Endothelial cell of umbilical vein (primary cell): Measurements from ENCODE around the gene ZNF160. TPM values are rescaled to one million over a fixed set of nuclear protein-coding genes. Genes with fewer than 3 reads are reported as not detected.

ENCODE experiments used
- BruUV-seq: library from RNA; stranded (reverse); fragments of 400-500 nt; replicated peaks from 2 replicates; lab custom pipeline; 2021; lab: Mats Ljungman, UMichigan
- CTCF ChIA-PET: fragments of 300-600, 350-600 bp; sonication (Branson Sonifier 250); formaldehyde crosslinking; loops from one replicate; lab custom pipeline; 2021; ENCODE audit warnings: antibody characterized with exemption, inconsistent platforms; lab: Charles Lee
- POLR2A ChIA-PET: fragments of 300-600, 350-600 bp; sonication (Branson Sonifier 250); formaldehyde crosslinking; loops from one replicate; lab custom pipeline; 2021; ENCODE audit warnings: antibody characterized with exemption, inconsistent platforms; lab: Charles Lee
- DNase-seq: peaks from one replicate; pipeline ENCODE4 v3.0.0-alpha.2; 2011; ENCODE audit warnings: low read depth, low spot score
- FAIRE-seq: peaks from 2 replicates; lab custom pipeline; 2011; peaks lifted over from hg19 to GRCh38; lab: Jason Lieb, UNC
- H2AFZ ChIP-seq: 2 replicates; pipeline ENCODE4 v1.6.0; 2012; ENCODE audit warnings: low read depth, low read length, control low read depth, inconsistent platforms
- H3K27ac ChIP-seq: 2 replicates; pipeline ENCODE4 v1.5.1; 2011; ENCODE audit warnings: low read depth, mild to moderate bottlenecking, control low read depth, low read length, moderate library complexity; ENCODE audit not compliant: insufficient read depth
- H3K27me3 ChIP-seq, 2 experiments: 2 replicates each; pipeline versions ENCODE4 v1.6.0 to v1.6.1; 2011; ENCODE audit warnings: low read length in 2 of 2, mixed read lengths in 1 of 2; ENCODE audit not compliant: control insufficient read depth in 2 of 2, insufficient read depth in 2 of 2
- H3K36me3 ChIP-seq, 2 experiments: 2 replicates in 1 of 2; 3 replicates in 1 of 2; pipeline ENCODE4 v1.5.1; 2011; ENCODE audit warnings: low read length in 2 of 2, mild to moderate bottlenecking in 1 of 2, moderate library complexity in 1 of 2; ENCODE audit not compliant: control insufficient read depth in 2 of 2, insufficient read depth in 2 of 2; ENCODE audit errors: extremely low read depth in 1 of 2
- H3K4me1 ChIP-seq: 3 replicates; pipeline ENCODE4 v1.5.1; 2011; ENCODE audit warnings: mild to moderate bottlenecking, low read length; ENCODE audit not compliant: control insufficient read depth, insufficient read depth; ENCODE audit errors: extremely low read depth
- H3K4me2 ChIP-seq: 2 replicates; pipeline ENCODE4 v1.6.1; 2011; ENCODE audit warnings: low read length, control low read depth, mixed read lengths; ENCODE audit not compliant: insufficient read depth
- H3K4me3 ChIP-seq, 3 experiments: fragments of 200-600 bp in 1 of 3; sonication (generic), shearing (Covaris generic) in 1 of 3; replicated peaks in 1 of 3; 2 replicates each; pipeline ENCODE4 v1.5.1; 2011 to 2016; ENCODE audit warnings: control low read depth in 3 of 3, low read length in 3 of 3, mild to moderate bottlenecking in 2 of 3, inconsistent platforms in 1 of 3, low read depth in 1 of 3, moderate library complexity in 1 of 3; ENCODE audit not compliant: insufficient read depth in 1 of 3
- H3K79me2 ChIP-seq: 2 replicates; pipeline ENCODE4 v1.6.0; 2012; ENCODE audit warnings: low read length, inconsistent platforms; ENCODE audit not compliant: control insufficient read depth, insufficient read depth
- H3K9ac ChIP-seq: replicated peaks from 2 replicates; pipeline ENCODE3; 2011; ENCODE audit warnings: low read length, control low read depth; ENCODE audit not compliant: insufficient read depth; ENCODE audit errors: extremely low read depth
- H3K9me1 ChIP-seq: replicated peaks from 3 replicates; pipeline ENCODE4 v1.6.0; 2011; ENCODE audit warnings: mild to moderate bottlenecking, low read length; ENCODE audit not compliant: control insufficient read depth, insufficient read depth; ENCODE audit errors: extremely low read depth
- H3K9me3 ChIP-seq: replicated peaks from 2 replicates; pipeline ENCODE4 v1.5.1; 2012; ENCODE audit warnings: low read length, inconsistent platforms; ENCODE audit not compliant: control insufficient read depth, insufficient read depth
- H4K20me1 ChIP-seq: replicated peaks from 2 replicates; pipeline ENCODE3; 2011; ENCODE audit warnings: mild to moderate bottlenecking, low read length; ENCODE audit not compliant: control insufficient read depth, insufficient read depth; ENCODE audit errors: extremely low read depth
- CTCF ChIP-seq, 2 donors: IDR thresholded peaks; 1 replicate in 1 of 2; 2 replicates in 1 of 2; pipeline ENCODE4 v1.5.1; 2011; ENCODE audit warnings: low read length in 2 of 2, mild to moderate bottlenecking in 2 of 2, moderate library complexity in 2 of 2, control low read depth in 1 of 2, inconsistent platforms in 1 of 2, low read depth in 1 of 2; ENCODE audit not compliant: insufficient read depth in 1 of 2; ENCODE audit errors: extremely low read depth in 1 of 2
- EZH2 ChIP-seq: IDR thresholded peaks from 2 replicates; pipeline ENCODE4 v1.6.1; 2012; ENCODE audit warnings: borderline replicate concordance, low read depth, mild to moderate bottlenecking, moderate library complexity, low read length, inconsistent platforms; ENCODE audit not compliant: severe bottlenecking
- FOS ChIP-seq: IDR thresholded peaks from 2 replicates; pipeline ENCODE4 v1.6.1; 2011; ENCODE audit warnings: mild to moderate bottlenecking, low read length, moderate library complexity, borderline replicate concordance; ENCODE audit not compliant: insufficient read depth
- MAX ChIP-seq: IDR thresholded peaks from 2 replicates; pipeline ENCODE4 v1.6.1; 2011; ENCODE audit not compliant: insufficient read depth, insufficient read length
- POLR2A ChIP-seq: IDR thresholded peaks from 2 replicates; pipeline ENCODE4 v1.6.1; 2012; ENCODE audit warnings: low read depth, mild to moderate bottlenecking, control low read depth, low read length
- POLR2AphosphoS5 ChIP-seq: IDR thresholded peaks from 2 replicates; pipeline ENCODE4 v1.6.1; 2012; ENCODE audit warnings: low read depth, mild to moderate bottlenecking, control low read depth, low read length, moderate library complexity; ENCODE audit not compliant: insufficient read depth
- dilution Hi-C: fragments of 300-500 bp; cut with MboI; formaldehyde crosslinking; loops from one replicate; pipeline ENCODE4 v1.15.0; 2019; ENCODE audit warnings: low sequenced_read_pairs; ENCODE audit not compliant: extremely low pct_ligation_motif_present
- intact Hi-C: fragments of 100-400 bp; cut with micrococcal nuclease; formaldehyde crosslinking; loops from one replicate; pipeline ENCODE4 v1.10.0; 2022
- polyA plus RNA-seq, 4 experiments: library from polyadenylated mRNA; depleted of rRNA in 3 of 4; stranded (reverse) in 3 of 4; unstranded in 1 of 4; fragments of >200 nt; gene quantifications; 2 replicates each; pipeline versions ENCODE4 v1.2.1 to v1.2.3, GENCODE V29; 2011 to 2012; ENCODE audit warnings: missing spikeins in 1 of 4
- total RNA-seq: library from RNA; stranded (reverse); gene quantifications from 2 replicates; pipeline ENCODE4 v1.2.3, GENCODE V29; 2021

ZNF160 gene
- total and polyA plus RNA-seq, 2 donors (not counting 3 experiments of a cell fraction or from before 2014, with no cell fraction given) = 11.3 to 16.4 TPM

DNA sequence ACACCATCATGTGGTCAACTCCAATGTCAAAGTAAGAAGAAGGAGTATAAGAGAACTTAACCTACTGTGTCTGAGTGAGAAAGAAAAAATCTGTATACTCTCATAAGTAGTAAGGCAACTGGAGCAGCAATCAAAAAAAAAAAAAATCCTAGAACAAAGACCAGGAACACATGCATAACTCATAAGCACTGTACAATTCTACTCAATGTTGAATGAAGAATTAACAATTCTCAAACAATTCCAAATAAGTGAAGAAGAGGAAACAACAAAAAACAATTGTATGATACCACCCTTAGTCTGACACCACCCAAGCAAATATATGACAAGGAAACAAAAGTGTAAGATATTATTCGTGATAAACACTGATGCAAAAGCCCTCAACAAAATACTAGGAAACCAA, 24.6 kb downstream of the ZNF160 start:
- H3K9ac ChIP-seq = no peak overlapping the region
- H4K20me1 ChIP-seq = no peaks in the 10 kb centered on the region
- H3K4me3 ChIP-seq = no peak overlapping the region
- no peaks in the 10 kb centered on the region for H3K79me2 ChIP-seq
- H3K27me3 ChIP-seq = no peaks in the 10 kb centered on the region
- no peak overlapping the region for H3K27ac ChIP-seq
- ChIA-PET CTCF (interaction anchor here (2.3 kb wide), 1 partner anchor 8 kb away, joined by 38 read pairs; no protein-coding TSS in a partner anchor), POLR2A (no interaction called here)
- no peak for FAIRE-seq
- intact Hi-C loops (loop anchor here (5.0 to 10.0 kb wide), 3 partner anchors 119 to 666 kb away; no protein-coding TSS in a partner anchor), dilution Hi-C loops (no loop called here)
- peaks cover 3 to 8% of the 10 kb centered on the region in 2 experiments for H3K36me3 ChIP-seq
- BruUV-seq = no TSS peak
- no peak overlapping the region for H3K4me2 ChIP-seq
- no peaks in the 10 kb centered on the region for H3K4me1 ChIP-seq
- H2AFZ ChIP-seq = no peak overlapping the region
- H3K9me3 ChIP-seq = no peaks in the 10 kb centered on the region
- TF ChIP-seq EZH2 (no peak), FOS (no peak), POLR2AphosphoS5 (no peak), MAX (no peak)
- DNase-seq = no peak
- H3K9me1 ChIP-seq = no peaks in the 10 kb centered on the region

DNA sequence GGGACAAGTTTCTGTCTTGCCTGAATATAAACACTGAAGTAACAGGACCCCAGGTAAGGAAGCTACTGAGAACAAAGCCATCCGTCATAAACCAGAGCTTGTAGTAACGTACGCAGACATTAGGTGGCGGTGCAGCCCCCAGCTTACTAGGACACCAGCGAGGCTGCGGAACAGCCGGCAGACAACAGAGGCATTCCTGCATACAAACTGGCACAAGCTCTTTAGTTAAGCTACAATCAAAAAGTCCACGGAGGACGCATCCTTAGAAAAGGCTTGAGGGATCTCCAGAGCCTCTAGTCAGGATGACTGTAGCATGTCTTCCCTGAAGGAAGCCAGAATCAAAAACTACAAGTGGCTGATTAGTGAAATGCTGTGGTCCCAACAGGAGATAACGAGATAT, 26.2 kb downstream of the ZNF160 start:
- intact Hi-C loops (loop anchor here (1.0 to 10.0 kb wide), 4 partner anchors 10 to 668 kb away; no protein-coding TSS in a partner anchor), dilution Hi-C loops (no loop called here)
- no peak overlapping the region for H3K9ac ChIP-seq
- ChIA-PET POLR2A (interaction anchor here (0.7 kb wide), 1 partner anchor 27 kb away, joined by 3 read pairs; no protein-coding TSS in a partner anchor), CTCF (interaction anchor here (0.6 to 2.6 kb wide), 27 partner anchors 10 to 716 kb away, joined by 3 to 38 read pairs (median 4); partner anchors contain the start of genes ZNF347, ZNF665, ZNF677 and ZNF845)
- BruUV-seq = no TSS peak
- H3K9me1 ChIP-seq = no peaks in the 10 kb centered on the region
- TF ChIP-seq CTCF (IDR thresholded peaks at IDR 0.05; ENCODE audit: extremely low read depth in 1 of 2, insufficient read depth in 1 of 2, low read depth in 1 of 2, low read length in 2 of 2) (peak; percentile 78 to 79), POLR2A (no peak)
- no peak overlapping the region for H2AFZ ChIP-seq
- peak; percentile 72 for DNase-seq
- FAIRE-seq = peak; percentile 49
- no peaks in the 10 kb centered on the region for H3K9me3 ChIP-seq
- no peaks in the 10 kb centered on the region for H4K20me1 ChIP-seq
- peaks cover 10 to 14% of the 10 kb centered on the region in 2 experiments for H3K36me3 ChIP-seq
- H3K27ac ChIP-seq = no peak overlapping the region
- no peak overlapping the region for H3K4me2 ChIP-seq
- H3K27me3 ChIP-seq = no peaks in the 10 kb centered on the region
- H3K4me1 ChIP-seq = no peaks in the 10 kb centered on the region
- no peaks in the 10 kb centered on the region for H3K79me2 ChIP-seq
- H3K4me3 ChIP-seq = no peak overlapping the region
